ENCODE results near the gene GNA15.

- TF ChIP-seq, protein P1, sequence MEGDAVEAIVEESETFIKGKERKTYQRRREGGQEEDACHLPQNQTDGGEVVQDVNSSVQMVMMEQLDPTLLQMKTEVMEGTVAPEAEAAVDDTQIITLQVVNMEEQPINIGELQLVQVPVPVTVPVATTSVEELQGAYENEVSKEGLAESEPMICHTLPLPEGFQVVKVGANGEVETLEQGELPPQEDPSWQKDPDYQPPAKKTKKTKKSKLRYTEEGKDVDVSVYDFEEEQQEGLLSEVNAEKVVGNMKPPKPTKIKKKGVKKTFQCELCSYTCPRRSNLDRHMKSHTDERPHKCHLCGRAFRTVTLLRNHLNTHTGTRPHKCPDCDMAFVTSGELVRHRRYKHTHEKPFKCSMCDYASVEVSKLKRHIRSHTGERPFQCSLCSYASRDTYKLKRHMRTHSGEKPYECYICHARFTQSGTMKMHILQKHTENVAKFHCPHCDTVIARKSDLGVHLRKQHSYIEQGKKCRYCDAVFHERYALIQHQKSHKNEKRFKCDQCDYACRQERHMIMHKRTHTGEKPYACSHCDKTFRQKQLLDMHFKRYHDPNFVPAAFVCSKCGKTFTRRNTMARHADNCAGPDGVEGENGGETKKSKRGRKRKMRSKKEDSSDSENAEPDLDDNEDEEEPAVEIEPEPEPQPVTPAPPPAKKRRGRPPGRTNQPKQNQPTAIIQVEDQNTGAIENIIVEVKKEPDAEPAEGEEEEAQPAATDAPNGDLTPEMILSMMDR (IDR thresholded peaks at IDR 0.05; ENCODE audit: insufficient read depth, low read length, poor library complexity, severe bottlenecking), result no peak
- TF ChIP-seq EZH2phosphoT487 (conservative IDR thresholded peaks at IDR 0.05; ENCODE audit: low read length), result no peak
These were observed 36.2 kb downstream of the GNA15 start for GRCh38 chr19:3171894-3172672.
